ENCODE measurements around the gene EMX1.

EMX1 gene

DNA sequence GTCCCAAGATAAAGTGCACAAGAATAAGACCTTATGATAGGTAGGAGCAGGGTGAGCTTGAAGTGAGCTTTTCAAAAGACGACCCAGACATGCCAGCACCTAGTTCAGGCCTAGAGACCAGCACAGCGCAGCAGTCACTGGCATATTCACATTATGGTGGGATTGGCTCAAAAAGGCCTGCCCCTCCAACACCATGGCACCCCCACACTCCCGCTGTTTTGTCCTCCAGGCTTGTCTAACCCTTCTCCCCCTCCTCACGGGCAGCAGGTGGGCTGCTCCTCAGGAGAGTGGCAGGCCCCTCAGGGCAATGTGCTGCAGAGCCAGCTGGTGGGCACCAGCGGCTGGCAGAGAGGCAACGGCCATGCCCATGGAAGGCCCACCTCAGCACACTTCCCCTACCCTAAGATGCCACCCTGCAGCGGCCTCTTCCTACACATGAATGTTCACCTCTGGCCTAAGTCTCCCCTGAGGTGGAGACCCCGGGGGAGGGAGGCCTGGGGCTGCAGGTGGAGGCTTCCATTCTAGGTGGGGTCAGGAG is 25.6 kb downstream of the EMX1 start:
- no peak for DNase-seq (ENCODE audit: low read depth in 2 of 2)

- no peak for DNase-seq (ENCODE audit: low read depth in 2 of 2)
These were observed 26.4 kb downstream of the EMX1 start for GRCh38 chr2:72943540-72944395.

GRCh38 chr2:72944804-72945449 is 27.6 kb downstream of the EMX1 start:
- no peak for DNase-seq (ENCODE audit: low read depth in 2 of 2)

GRCh38 chr2:72945450-72946019 is 28.2 kb downstream of the EMX1 start:
- no peak for DNase-seq (ENCODE audit: low read depth in 2 of 2)

GRCh38 chr2:72946466-72946865 is 29.1 kb downstream of the EMX1 start:
- no peak for DNase-seq (ENCODE audit: low read depth in 2 of 2)

DNA sequence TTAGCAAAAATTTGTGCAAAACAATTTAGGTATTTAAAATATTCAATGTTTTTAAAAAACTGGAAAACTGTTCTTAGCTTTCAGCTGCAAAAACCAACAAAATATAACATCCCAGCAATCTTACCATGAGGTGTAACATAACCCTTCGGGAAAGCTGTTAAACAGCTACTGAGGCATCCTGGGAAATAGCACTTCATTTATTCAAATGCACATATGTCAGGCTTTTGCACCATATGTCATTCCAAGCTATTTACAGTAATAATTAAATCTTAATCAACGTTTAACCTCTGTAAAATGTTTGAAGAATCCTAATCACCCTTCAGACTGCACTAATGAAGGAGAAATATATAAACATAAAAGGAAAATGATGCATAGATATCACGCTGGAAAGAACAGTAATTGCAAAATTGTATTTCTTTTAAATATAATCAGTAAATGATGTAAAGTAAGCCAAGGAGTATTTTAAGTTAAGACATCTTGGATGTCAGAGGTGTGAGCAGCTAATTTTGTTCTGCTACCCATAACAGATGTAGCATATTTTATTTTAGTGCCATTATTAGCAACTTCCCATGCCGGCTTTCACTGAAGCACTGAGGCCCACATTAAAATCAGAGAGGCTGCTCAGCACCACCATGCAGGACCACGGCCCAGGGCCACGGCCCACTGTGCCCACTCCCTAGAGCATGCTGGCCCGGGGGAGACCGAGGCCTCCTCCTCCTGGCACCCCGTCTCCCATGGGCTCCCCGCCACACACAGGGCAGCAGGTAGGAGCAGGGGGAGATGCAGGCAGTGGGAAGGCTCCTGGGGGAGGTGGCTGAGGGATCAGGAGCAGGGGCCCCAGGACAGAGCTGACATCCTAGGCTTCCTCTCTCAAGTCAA is 30.9 kb downstream of the EMX1 start:
- no peak for DNase-seq (ENCODE audit: low read depth in 2 of 2)

- DNase-seq (ENCODE audit: low read depth in 2 of 2), result no peak
These were observed 31.7 kb downstream of the EMX1 start for GRCh38 chr2:72949045-72949444.

GRCh38 chr2:72949642-72950041 is 32.3 kb downstream of the EMX1 start:
- DNase-seq (ENCODE audit: low read depth in 2 of 2), result no peak

DNA sequence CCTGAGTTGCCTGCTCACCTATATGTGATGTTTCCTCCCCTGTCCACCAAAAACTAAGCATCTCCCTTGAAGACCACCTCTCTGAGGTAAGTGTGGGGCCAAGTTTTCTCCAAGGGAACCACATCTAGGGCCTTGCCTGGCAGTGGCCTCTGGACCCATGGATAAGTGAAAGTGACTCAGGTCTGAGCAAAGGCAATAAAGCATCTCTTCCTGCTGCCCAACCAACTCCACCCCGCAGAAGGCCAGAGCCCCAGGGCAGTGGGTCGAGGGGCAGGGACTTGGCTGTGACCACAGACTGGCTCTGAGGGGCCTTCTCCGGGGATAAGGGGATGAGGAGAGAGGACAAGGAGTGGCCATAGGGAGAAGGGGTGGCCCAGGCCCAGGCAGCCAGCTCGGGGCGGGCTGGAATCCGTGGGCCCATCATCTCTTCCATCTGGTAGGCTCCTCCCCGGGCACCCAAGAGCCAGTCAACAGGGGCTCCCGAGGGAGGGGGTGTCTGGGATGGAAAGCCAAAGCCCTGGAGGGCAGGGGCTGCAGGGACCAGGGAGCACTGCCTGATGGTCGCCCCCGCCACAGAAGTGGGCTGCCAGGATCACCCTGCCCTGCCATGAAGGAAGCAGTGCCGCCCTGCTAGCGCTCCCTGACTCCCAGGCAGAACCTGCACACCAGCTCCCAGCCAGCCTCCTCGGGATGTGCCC is 33.4 kb downstream of the EMX1 start:
- DNase-seq (ENCODE audit: low read depth in 2 of 2), result no peak

DNA sequence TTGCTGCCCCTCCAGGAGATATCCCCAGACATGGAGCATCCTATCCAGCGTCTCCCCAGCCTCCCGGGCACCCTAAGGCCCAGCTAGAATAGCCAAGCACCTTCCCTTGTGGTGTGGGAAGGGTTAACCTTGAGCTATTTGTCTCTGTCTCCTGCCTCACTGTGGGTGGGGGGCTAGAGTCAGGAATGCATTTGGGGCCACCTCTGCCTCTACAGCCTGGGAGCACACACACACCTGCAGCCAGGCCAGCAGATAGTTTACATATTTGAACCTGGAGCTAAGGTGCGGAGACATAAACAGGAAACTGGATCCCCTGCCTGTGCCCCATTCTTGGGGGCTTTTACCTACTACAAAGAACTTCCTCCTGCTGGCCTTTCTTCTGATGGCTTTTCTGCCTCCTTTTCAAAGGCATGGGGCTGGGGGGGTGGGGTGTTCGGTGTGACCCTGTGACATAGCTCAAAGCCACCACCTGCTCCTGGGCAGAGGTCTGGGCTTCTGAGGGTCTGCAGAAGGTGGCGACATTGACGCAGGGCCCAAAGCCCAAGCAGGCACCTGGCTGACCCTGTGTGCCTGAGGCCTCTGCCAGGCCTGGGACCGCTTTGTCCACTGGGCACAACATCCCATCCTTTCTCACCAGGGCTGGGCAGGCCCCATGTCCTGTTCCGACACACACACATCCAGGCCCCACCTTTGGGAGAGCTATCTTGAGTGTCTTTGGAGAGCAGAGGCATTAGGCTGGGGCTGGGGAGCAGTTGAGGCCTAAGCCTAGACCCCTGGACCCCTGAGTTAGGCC is 34.2 kb downstream of the EMX1 start:
- no peak for DNase-seq (ENCODE audit: low read depth in 2 of 2)

DNA sequence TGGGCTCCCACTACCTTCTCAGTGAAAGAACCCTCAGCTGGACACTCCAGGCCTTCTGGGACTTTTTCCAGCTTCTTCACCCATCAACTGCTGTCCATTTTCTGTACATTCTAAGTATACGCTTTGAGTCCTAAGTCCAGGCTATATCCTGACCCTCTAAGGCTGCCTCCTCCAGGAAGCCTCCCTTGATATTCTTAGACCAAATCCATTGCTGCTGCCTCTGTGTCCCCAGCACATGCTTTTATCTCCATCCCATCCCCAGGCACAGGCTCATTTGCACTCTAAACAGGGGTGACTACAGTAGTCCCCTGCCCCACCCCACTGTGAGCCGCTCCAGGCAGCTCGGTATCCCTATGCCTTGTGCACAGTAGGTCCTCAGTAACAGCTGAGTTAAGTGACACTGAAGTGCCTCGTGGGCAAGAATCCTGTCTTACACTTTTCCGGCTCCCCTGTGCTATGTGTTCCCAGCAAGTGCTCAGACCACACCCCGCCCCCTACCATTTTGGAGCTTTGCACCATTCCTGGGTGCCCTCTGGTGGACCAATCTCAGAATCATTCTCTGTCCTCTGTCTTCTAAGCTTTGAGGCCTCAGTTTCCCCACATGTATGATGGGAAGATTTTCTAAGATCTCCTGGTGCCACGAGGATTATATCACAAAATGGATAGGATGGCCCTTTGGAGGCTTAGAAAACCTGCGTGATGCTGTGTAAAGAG is 34.9 kb downstream of the EMX1 start:
- DNase-seq (ENCODE audit: low read depth in 2 of 2), result no peak

DNA sequence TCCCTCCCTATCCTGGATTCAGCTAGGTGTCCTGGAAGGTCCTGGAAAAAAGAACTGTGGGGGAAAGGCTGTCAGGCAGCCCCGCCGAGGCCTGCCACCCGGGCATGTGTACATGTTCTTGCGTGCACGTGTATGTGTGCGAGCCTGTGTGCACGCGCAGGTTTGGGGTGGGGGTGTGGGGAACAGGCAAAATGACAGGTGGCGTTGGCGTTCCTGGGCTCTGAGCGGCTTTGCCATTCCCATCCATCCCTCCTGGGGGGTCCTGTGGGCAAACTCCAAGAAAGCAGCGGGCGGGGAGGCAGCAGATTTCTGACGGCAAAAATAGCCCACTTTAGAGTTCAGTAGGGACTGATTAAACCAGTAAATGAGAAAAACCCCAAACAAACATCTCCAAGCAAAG is 35.6 kb downstream of the EMX1 start:
- no peak for DNase-seq (ENCODE audit: low read depth in 2 of 2)

- no peak for DNase-seq (ENCODE audit: low read depth in 2 of 2)
These were observed 36.2 kb downstream of the EMX1 start for GRCh38 chr2:72953528-72953927.

DNA sequence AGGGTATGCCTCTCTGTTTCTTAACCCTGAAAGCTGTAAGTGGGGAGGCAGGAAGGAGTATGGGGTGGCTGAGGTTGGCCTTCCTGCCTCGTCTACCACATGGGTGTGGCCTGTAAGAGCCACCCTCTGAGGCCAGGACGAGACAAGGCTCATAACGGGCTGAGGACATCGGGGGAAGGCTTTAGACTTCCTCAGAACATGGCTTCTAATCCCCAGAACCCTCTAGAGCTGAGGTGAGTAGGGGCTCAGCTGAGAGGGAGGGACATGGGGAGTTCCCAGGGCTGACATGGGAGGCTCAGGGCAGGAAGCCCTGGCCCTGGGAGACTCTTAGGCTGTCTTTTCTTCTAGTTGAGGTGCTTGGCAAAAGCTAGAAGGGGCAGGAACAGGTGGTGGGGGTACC is 36.7 kb downstream of the EMX1 start:
- no peak for DNase-seq (ENCODE audit: low read depth in 2 of 2)

DNA sequence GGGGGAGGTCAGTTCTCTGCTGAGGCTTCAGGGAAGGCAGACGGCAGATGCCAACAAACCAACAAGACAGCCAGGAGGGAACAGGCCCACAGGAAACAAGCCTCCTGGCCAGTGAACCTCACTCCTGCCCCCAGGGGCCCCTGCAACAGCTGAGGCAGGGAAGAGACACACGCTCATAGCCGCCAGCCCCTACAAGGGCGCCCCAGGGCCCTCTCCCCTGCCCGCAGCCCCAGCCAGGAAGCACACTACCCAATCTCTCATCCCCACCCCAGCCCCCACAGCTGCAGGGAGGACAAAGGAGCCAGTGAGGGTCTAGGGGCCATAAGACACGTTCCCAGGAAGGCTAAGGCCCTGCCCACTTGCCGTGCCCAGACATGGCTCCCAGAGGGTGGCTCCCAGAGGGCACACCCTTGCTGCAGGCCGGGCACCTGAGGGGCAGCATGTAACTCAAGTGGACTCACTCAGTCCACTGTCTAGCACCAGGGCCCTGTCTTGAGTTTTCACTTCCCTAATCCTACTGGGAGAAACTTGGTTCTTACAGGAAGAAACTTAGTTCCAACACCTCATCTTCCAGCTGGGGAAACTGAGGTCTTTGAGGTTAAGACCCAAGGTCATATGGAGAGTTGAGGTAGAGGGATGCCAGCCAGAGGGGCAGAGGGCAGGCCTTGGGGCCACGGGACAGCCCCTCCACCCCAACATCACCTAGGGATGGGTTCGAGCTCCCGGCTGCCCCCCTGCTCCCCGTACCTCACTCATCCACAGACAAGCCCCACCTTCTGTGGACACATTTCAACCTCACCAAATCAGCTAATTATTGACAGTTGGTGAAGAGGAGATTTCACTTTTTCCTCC is 37.3 kb downstream of the EMX1 start:
- DNase-seq (ENCODE audit: low read depth in 2 of 2), result no peak

DNA sequence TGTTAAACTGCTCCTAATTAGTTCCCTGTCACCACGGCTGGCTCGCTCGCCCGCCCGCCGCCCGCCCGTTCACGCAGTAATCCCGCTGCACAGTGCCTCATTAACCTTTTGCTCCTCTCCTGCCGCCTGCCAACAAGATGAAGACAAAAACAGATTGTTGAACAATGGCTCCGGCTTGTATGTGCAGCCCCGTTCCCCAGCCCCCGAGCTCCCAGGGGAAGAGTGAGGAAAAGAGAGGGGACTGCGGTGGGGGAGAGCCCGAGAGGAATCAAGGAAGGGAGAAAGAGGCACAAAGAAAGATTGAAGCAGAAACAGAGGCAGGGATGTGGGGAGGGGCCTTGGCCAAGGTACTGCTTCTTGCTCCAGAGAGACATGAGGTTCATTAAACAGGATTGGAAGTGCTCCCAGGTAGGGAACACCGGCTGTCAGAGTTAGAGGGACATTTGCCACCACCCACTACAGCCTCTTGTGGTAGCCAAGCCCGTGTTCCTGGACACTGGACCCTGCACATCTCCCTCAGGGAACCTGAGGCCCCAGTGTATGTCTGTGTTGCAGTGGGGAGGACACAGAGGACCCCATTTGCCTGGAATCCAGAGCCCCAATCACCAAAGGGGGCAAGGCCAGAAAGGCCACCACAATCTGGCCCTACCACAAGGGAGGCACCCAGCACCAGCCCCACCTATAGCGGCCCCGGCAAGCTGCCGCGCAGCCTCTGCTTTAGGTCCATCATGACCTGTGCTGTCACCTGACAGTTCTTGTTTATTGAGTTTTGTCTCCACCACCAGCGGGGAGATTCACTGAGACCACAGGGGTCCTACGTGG is 38.1 kb downstream of the EMX1 start:
- no peak for DNase-seq (ENCODE audit: low read depth in 2 of 2)

- no peak for DNase-seq (ENCODE audit: low read depth in 2 of 2)
These were observed 38.7 kb downstream of the EMX1 start for GRCh38 chr2:72956050-72956395.

GRCh38 chr2:72956936-72957335 is 39.6 kb downstream of the EMX1 start:
- DNase-seq (ENCODE audit: low read depth in 2 of 2), result no peak

Measured in stimulated activated CD8-positive, alpha-beta memory T cell treated with anti-CD3 and anti-CD28 coated beads, Interleukin-15, amount 100 ng/mL, for 4 hours (primary cell).